Measurements from ENCODE around the gene CACNA2D2.

- TF ChIP-seq CTCF (IDR thresholded peaks at IDR 0.05), result no peak
- TF ChIP-seq POLR2A (IDR thresholded peaks at IDR 0.05), result no peak
- no peak for TF ChIP-seq EP300 (IDR thresholded peaks at IDR 0.05)
Observed at GRCh38 chr3:50450209-50450921, 53.1 kb downstream of the CACNA2D2 start.
